ENCODE results near the gene URB2.
"Not testable (repeated sequence)": the region's sequence is repeated elsewhere in the genome, so short reads cannot be mapped to it uniquely, and the experiment has no call there.

URB2 gene

DNA sequence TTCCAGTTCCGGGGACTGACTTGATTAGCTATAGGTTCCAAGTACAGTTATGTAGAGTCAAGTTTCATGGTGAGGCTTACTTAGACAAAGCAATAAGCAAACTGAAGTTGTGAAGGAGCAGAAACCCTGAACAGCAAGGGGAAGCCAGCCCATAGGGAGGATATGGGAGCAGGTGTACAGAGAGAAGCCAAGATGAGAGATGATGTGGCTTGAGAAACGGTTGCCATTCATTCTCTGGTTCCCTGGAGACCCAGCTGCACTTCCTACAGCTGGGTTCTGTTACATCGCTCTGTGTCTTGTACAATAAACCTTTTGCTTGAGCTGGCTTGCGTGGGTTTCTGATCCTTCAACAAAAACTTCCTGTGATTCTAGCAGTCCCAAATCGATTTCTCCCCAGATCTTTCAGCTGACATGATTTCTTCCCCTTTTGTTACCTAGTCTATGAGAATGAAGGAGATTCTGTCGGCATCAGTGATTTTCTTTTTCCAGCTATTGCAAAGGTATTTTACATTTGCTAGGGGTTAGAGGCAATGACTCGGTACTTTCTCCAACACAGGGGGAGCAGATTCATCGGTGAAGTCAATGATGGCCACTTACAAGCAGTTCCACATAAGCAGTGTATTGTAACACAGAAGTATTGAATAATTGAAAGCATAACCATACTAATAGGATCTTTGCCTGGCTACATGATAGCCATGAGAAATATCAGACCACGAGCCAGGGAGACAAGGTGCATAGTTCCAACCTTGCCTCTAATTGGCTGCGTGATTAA lies 67.3 kb downstream of the URB2 start:
- no peak for DNase-seq

DNA sequence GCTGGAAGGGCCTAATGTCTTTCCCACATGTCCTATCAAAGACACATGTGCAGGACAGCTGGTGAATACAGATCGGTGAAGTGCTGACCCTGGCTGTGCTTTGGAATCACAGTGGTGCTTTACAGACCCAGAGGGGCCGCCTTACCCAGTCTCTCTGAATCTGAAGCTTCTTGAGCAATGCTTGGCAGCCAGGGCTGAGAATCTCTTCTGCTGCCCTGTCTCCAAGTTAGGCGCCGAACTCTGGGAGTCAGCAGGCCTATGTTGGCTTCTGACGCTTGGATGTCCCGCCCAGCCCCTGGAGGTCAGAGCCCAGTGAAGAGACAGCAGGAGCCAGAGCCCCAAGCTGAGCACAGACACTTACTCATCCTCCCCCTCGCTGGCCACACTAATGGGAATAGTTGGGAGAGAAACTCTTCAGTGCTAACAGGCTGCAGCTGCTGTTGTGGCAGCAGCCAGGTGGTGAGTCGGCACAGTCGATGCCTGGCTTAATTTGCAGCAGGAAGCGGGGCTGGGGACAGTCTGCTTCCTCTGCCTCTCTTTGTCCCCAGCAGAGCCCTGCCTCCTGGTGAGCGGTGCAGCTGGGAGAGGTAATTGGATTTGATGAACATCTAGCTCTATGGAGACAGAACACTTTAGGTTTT lies 68.1 kb downstream of the URB2 start:
- peak in 9 of 14 donors; percentile 2 to 75 (median 17) for DNase-seq

DNA sequence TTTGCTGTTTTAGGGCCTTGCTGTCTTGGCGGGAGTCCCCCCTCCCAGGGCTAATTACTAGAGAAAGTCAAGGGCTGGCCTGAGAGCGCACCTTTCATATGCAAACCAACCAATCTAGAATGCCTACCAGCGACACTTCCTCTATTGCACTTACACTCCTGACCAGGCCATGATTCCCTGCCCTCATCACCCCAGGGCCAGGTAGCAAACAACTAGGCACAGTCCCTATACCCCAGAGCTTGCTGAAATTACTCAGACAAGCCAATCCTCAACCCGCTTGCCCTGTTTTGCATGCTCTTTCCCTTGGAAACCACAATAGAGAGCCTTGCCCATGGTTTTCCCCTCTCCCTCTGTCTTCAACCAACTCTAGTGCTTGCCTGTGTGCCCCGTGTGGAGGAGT lies 70.3 kb downstream of the URB2 start:
- no peak for DNase-seq

DNA sequence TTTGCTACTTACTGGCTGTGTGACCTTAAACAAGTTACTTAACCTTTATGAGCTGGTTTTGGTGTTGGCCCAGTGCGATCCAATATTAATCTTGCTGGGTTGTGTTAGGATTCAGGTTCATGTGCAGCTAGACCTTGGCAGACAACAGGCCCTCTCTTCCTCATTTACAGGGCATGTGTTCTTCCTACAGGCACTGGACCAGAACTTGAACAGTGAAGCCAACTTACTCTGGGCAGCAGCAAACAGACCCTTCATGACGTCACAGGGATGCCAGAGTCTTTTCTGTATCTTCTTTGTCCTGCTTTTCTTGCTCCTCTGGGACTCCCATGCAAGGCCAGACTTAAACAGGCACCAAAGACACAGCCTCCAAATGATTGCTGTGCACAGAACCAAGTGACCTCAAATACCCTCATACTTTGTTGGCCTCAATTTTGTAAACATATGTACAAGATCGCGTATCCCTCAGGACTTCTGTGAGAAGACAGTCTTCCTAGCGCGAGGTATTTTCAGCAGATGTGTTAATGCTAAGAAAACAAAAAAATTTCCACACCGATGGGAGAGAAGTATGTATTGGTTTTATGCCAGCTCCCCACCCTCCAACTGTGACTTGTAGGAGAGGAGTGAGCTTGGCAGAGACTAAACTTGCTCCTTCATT lies 73.7 kb downstream of the URB2 start:
- peak in 3 of 14 donors; percentile 10 to 37 (median 29) for DNase-seq

DNA sequence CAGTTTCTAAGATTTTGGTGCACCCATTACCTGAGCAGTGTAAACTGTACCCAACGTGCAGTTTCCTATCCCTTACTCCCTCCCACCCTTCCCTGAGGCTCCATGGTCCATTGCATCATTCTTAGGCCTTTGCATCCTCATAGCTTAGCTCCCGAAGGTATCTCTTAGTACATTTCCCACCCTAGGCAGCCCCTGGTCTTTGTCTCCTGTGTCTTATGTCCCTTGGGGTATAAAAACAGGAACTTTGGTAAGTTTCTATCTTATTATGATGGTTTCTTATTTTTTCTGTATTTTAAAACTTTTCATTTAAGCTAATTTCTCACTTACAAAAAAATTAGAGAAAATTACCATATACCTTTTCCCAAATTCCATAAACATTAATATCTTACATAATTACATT lies 78.1 kb downstream of the URB2 start:
- no peak for DNase-seq

DNA sequence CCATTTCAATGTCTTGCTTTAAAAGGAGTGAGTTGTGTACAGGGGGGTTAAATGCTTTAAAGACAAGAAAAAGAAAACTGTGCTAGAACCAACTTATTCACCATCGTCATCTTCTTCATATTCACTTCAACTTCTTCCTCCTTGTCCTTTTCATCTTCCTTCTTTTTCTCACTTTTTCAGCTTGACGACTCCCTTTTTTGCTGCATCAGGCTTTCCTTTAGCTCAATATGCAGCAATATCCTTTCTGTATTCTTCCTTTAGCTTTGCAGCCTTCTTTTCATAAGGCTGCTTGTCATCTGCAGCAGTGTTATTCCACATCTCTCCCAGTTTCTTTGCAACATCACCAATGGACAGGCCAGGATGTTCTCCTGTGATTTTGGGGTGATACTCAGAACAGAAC lies 79.1 kb downstream of the URB2 start:
- DNase-seq, result not testable (repeated sequence)

DNA sequence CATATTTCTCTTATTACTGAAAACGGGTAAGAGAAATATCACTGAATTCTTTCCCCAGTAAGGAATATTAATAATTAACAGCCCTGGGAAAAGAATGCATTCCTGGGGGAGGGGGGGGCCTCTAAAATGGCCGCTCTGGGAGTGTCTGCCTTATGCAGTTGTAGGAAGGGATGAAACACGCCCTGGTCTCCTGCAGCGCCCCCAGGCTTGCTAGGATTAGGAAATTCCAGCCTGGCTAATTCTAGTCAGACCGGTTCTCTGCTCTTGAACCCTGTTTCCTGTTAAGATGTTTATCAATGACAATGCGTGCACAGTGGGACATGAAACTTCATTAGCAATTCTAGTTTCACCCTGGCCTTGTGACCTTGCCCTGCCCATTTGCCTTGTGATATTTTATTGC lies 81.1 kb downstream of the URB2 start:
- DNase-seq, result not testable (repeated sequence)

DNA sequence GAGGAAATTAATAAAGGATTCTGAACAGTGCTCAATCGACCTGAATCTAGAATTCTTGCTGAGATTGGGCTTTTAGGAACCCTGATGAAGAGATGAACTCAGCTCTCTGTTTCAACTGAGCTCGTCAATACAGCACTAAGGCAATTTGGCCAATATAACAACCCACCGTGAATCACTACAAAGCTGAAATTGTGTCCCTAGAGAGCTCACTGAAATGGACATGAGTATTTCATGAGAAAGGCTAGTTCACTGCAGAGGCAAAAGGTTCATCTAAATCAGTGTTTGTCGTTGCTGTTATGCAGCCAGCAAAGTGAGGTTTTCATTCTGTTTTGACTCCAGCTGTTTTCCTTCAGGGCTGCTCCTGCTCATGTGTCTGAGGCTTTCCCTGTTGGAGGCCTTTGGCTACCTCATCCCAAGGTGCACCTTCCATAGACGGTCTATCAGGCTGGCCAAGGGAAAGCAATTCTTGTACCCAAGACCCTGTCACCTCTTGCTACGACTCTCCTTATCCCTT lies 83.5 kb downstream of the URB2 start:
- no peak for DNase-seq

Measured in C1 segment of cervical spinal cord (tissue), 14 donors.